ENCODE results near the gene SLC9A9. TPM values are rescaled to one million over a fixed set of nuclear protein-coding genes. Genes with fewer than 3 reads are reported as not detected.

SLC9A9 gene
- total and polyA plus RNA-seq, 2 donors (not counting 1 experiment from before 2014, with no cell fraction given): 14.3 to 74.0 TPM

DNA sequence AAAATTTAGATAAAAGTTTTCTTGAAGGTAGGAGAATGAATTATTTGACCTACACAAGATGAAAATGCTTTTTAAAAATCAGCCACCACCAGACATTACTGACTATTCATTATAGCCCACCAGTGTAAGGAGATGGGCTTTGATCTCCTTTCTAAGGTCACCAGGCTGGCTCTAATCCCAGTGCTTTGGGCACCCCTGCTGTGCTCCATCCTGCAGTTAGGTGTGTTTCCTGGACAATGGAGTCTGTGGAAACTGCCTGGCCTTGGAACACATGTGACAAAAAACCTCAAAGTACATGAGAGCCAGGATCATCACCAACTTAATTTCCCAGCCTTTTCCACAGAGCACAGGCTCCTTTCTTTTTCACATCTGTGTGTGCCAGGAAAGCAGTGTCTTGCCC is 467.8 kb downstream of the SLC9A9 start:
- Histone ChIP-seq H2AFZ (ENCODE audit: low read length) (no peak overlapping the region), H3K27ac (ENCODE audit: insufficient read depth, low read length) (no peak overlapping the region), H3K36me3 (ENCODE audit: control insufficient read depth, insufficient read depth, low read length) (no peaks in the 10 kb centered on the region), H3K4me1 (ENCODE audit: control insufficient read depth, extremely low read depth, insufficient read depth, low read length) (no peaks in the 10 kb centered on the region), H4K20me1 (ENCODE audit: control insufficient read depth, extremely low read depth, insufficient read depth, low read length) (no peaks in the 10 kb centered on the region), H3K27me3 (ENCODE audit: control insufficient read depth, insufficient read depth, low read length) (no peaks in the 10 kb centered on the region), H3K4me2 (ENCODE audit: extremely low read depth, insufficient read depth, low read length) (no peak overlapping the region), H3K4me3 (replicated peaks in 1 of 4; ENCODE audit: control extremely low read depth in 1 of 4, insufficient read depth in 1 of 4, low read depth in 3 of 4, low read length in 4 of 4) (no peak overlapping the region), H3K79me2 (ENCODE audit: control insufficient read depth, insufficient read depth, low read length) (no peaks in the 10 kb centered on the region), H3K9ac (ENCODE audit: insufficient read depth, low read length) (no peak overlapping the region), H3K9me3 (ENCODE audit: control insufficient read depth, insufficient read depth, low read depth, low read length) (no peaks in the 10 kb centered on the region)
- TF ChIP-seq, protein P1, sequence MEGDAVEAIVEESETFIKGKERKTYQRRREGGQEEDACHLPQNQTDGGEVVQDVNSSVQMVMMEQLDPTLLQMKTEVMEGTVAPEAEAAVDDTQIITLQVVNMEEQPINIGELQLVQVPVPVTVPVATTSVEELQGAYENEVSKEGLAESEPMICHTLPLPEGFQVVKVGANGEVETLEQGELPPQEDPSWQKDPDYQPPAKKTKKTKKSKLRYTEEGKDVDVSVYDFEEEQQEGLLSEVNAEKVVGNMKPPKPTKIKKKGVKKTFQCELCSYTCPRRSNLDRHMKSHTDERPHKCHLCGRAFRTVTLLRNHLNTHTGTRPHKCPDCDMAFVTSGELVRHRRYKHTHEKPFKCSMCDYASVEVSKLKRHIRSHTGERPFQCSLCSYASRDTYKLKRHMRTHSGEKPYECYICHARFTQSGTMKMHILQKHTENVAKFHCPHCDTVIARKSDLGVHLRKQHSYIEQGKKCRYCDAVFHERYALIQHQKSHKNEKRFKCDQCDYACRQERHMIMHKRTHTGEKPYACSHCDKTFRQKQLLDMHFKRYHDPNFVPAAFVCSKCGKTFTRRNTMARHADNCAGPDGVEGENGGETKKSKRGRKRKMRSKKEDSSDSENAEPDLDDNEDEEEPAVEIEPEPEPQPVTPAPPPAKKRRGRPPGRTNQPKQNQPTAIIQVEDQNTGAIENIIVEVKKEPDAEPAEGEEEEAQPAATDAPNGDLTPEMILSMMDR (conservative IDR thresholded peaks at IDR 0.05 in 1 of 2, IDR thresholded peaks at IDR 0.05 in 1 of 2; ENCODE audit: low read depth in 1 of 2, low read length in 2 of 2): no peak
- TF ChIP-seq EZH2 (IDR thresholded peaks at IDR 0.05; ENCODE audit: low read length, missing control alignments): no peak
- no peak for DNase-seq (ENCODE audit: low read depth in 2 of 2)

DNA sequence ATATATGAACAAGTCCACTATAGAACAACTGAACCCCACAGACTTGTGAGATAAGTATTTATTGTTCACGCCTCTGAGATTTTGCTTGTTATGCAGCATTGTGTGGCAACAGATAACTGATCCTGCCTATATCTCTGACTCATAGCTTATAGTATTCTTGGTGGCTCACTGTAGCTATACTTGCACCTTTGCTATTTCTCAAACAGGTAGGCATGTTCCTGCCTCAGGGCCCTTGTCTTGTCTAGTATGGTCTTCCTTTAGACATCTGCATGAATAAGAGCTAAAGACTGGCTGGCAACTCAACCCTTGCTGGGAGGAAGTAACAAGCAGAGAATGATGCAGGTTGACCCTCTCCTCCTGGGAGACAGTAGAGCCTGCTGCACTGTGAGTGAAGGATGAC is 472.6 kb downstream of the SLC9A9 start:
- no peak overlapping the region for H3K27ac ChIP-seq (ENCODE audit: insufficient read depth, low read length)
- no peaks in the 10 kb centered on the region for H3K9me3 ChIP-seq (ENCODE audit: control insufficient read depth, insufficient read depth, low read depth, low read length)
- no peaks in the 10 kb centered on the region for H4K20me1 ChIP-seq (ENCODE audit: control insufficient read depth, extremely low read depth, insufficient read depth, low read length)
- no peaks in the 10 kb centered on the region for H3K27me3 ChIP-seq (ENCODE audit: control insufficient read depth, insufficient read depth, low read length)
- H3K9ac ChIP-seq (ENCODE audit: insufficient read depth, low read length): no peak overlapping the region
- TF ChIP-seq, protein P1 (conservative IDR thresholded peaks at IDR 0.05 in 1 of 2, IDR thresholded peaks at IDR 0.05 in 1 of 2; ENCODE audit: low read depth in 1 of 2, low read length in 2 of 2): no peak
- TF ChIP-seq EZH2 (IDR thresholded peaks at IDR 0.05; ENCODE audit: low read length, missing control alignments): no peak
- no peaks in the 10 kb centered on the region for H3K79me2 ChIP-seq (ENCODE audit: control insufficient read depth, insufficient read depth, low read length)
- DNase-seq (ENCODE audit: low read depth in 2 of 2): no peak
- no peak overlapping the region for H3K4me3 ChIP-seq (replicated peaks in 1 of 4; ENCODE audit: control extremely low read depth in 1 of 4, insufficient read depth in 1 of 4, low read depth in 3 of 4, low read length in 4 of 4)
- no peak overlapping the region for H2AFZ ChIP-seq (ENCODE audit: low read length)
- no peaks in the 10 kb centered on the region for H3K36me3 ChIP-seq (ENCODE audit: control insufficient read depth, insufficient read depth, low read length)
- no peak overlapping the region for H3K4me2 ChIP-seq (ENCODE audit: extremely low read depth, insufficient read depth, low read length)
- H3K4me1 ChIP-seq (ENCODE audit: control insufficient read depth, extremely low read depth, insufficient read depth, low read length): no peaks in the 10 kb centered on the region

DNA sequence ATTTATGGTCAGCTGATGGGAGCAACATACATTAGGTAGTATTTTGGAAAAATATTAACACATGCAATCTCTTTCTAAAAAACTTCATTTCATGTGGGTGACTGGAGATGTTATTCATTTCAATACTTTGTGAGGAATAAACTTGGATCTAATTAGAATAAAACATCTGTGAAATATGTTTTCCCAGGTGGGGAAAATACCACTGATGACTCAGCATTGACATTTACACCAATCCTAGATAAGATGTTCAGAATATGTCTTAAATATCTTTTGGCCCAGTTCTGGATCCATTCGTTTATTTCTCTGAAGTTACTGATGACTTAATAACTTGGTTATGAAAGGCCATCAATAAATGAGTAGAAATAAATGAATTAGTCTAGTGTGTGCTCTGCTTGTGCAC is 481.1 kb downstream of the SLC9A9 start:
- H2AFZ ChIP-seq (ENCODE audit: low read length): no peak overlapping the region
- H3K4me1 ChIP-seq (ENCODE audit: control insufficient read depth, extremely low read depth, insufficient read depth, low read length): no peaks in the 10 kb centered on the region
- no peaks in the 10 kb centered on the region for H3K36me3 ChIP-seq (ENCODE audit: control insufficient read depth, insufficient read depth, low read length)
- H4K20me1 ChIP-seq (ENCODE audit: control insufficient read depth, extremely low read depth, insufficient read depth, low read length): no peaks in the 10 kb centered on the region
- H3K27me3 ChIP-seq (ENCODE audit: control insufficient read depth, insufficient read depth, low read length): no peaks in the 10 kb centered on the region
- no peak overlapping the region for H3K9ac ChIP-seq (ENCODE audit: insufficient read depth, low read length)
- H3K27ac ChIP-seq (ENCODE audit: insufficient read depth, low read length): no peak overlapping the region
- H3K79me2 ChIP-seq (ENCODE audit: control insufficient read depth, insufficient read depth, low read length): no peaks in the 10 kb centered on the region
- peak in 1 of 2 donors; percentile 46 for DNase-seq (ENCODE audit: low read depth in 2 of 2)
- H3K9me3 ChIP-seq (ENCODE audit: control insufficient read depth, insufficient read depth, low read depth, low read length): no peaks in the 10 kb centered on the region
- no peak overlapping the region for H3K4me3 ChIP-seq (replicated peaks in 1 of 4; ENCODE audit: control extremely low read depth in 1 of 4, insufficient read depth in 1 of 4, low read depth in 3 of 4, low read length in 4 of 4)
- TF ChIP-seq, protein P1 (conservative IDR thresholded peaks at IDR 0.05 in 1 of 2, IDR thresholded peaks at IDR 0.05 in 1 of 2; ENCODE audit: low read depth in 1 of 2, low read length in 2 of 2): no peak
- TF ChIP-seq EZH2 (IDR thresholded peaks at IDR 0.05; ENCODE audit: low read length, missing control alignments): no peak
- H3K4me2 ChIP-seq (ENCODE audit: extremely low read depth, insufficient read depth, low read length): no peak overlapping the region

Measured in fibroblast of lung (primary cell).